KBM-7 (cell line): ENCODE measurements around the gene MCOLN2.

Source experiments
- DNase-seq: peaks from one replicate; pipeline ENCODE4 v3.0.0-alpha.2; 2015
- in situ Hi-C: fragments of 300-500 bp; cut with MboI; formaldehyde crosslinking; loops from 2 replicates; pipeline ENCODE4 v1.14.3; 2020; ENCODE audit warnings: low sequenced_read_pairs, low pct_unique_long_range_greater_than_20kb, mixed read lengths

The MCOLN2 gene

GRCh38 chr1:84877592-84877991, 119.3 kb downstream of the MCOLN2 start:
- no peak for DNase-seq
- in situ Hi-C loops, result no loop called here

- DNase-seq, result no peak
- in situ Hi-C loops, result no loop called here
These were observed 120.6 kb downstream of the MCOLN2 start for GRCh38 chr1:84876353-84876752.
